Activated naive CD8-positive, alpha-beta T cell treated with anti-CD3 and anti-CD28 coated beads, Interleukin-2, amount 10 ng/mL, durations not matched to agents 7 days and 5 days (primary cell): Measurements from ENCODE around the gene LMX1A. TPM values are rescaled to one million over a fixed set of nuclear protein-coding genes. Genes with fewer than 3 reads are reported as not detected.

Experiments
- ATAC-seq: fragments of 150-1000 bp; cut with Tn5 transposase; one replicate; pipeline ENCODE4 v1.10.0; 2021; ENCODE audit warnings: low read depth, moderate library complexity
- POLR2A ChIA-PET: fragments of 350-600 bp; sonication (Branson Sonifier 250); formaldehyde crosslinking; loops from one replicate; lab custom pipeline; 2021; ENCODE audit warnings: antibody characterized with exemption; lab: Charles Lee
- DNase-seq: peaks from one replicate; pipeline ENCODE4 v3.0.0; 2021
- H3K27ac Mint-ChIP-seq: one replicate; pipeline ENCODE4 v1.8.0; 2022; ENCODE audit warnings: mild to moderate bottlenecking, mixed read lengths
- H3K27me3 Mint-ChIP-seq: one replicate; pipeline ENCODE4 v1.8.0; 2022; ENCODE audit warnings: mild to moderate bottlenecking, moderate library complexity, mixed read lengths
- H3K36me3 Mint-ChIP-seq: one replicate; pipeline ENCODE4 v1.8.0; 2021; ENCODE audit warnings: mild to moderate bottlenecking, mixed read lengths
- H3K4me1 Mint-ChIP-seq: one replicate; pipeline ENCODE4 v1.8.0; 2021; ENCODE audit warnings: mixed read lengths
- H3K4me3 Mint-ChIP-seq: one replicate; pipeline ENCODE4 v1.8.0; 2022; ENCODE audit warnings: mild to moderate bottlenecking, moderate library complexity, mixed read lengths
- H3K9me3 Mint-ChIP-seq: one replicate; pipeline ENCODE4 v1.8.0; 2021; ENCODE audit warnings: mixed read lengths
- total RNA-seq, 2 experiments: library from RNA; stranded (reverse); gene quantifications; one replicate each; pipeline ENCODE4 v1.2.3, GENCODE V29; 2021

The LMX1A gene
- total RNA-seq, 2 experiments from 2014 or later = not detected

GRCh38 chr1:165381745-165382505 lies 25.4 kb upstream of the LMX1A start:
- peaks cover 41% of the 10 kb centered on the region for H3K27me3 Mint-ChIP-seq
- H3K9me3 Mint-ChIP-seq = no peaks in the 10 kb centered on the region
- no peak for ATAC-seq
- peaks cover 2% of the 10 kb centered on the region for H3K4me1 Mint-ChIP-seq
- POLR2A ChIA-PET = no interaction called here
- no peak overlapping the region for H3K4me3 Mint-ChIP-seq
- H3K27ac Mint-ChIP-seq = no peak overlapping the region
- no peaks in the 10 kb centered on the region for H3K36me3 Mint-ChIP-seq
- DNase-seq = no peak

GRCh38 chr1:165376811-165377311 lies 20.3 kb upstream of the LMX1A start:
- POLR2A ChIA-PET = no interaction called here
- Mint-ChIP-seq H3K4me3 (peak overlapping the region; percentile 67), H3K27me3 (peaks cover 69% of the 10 kb centered on the region), H3K9me3 (no peaks in the 10 kb centered on the region), H3K27ac (no peak overlapping the region), H3K4me1 (peaks cover 11% of the 10 kb centered on the region), H3K36me3 (no peaks in the 10 kb centered on the region)
- DNase-seq = no peak
- ATAC-seq = no peak

GRCh38 chr1:165376041-165376810 lies 19.7 kb upstream of the LMX1A start:
- POLR2A ChIA-PET = no interaction called here
- Mint-ChIP-seq H3K4me1 (peaks cover 13% of the 10 kb centered on the region), H3K27me3 (peaks cover 71% of the 10 kb centered on the region), H3K9me3 (no peaks in the 10 kb centered on the region), H3K4me3 (peak overlapping the region; percentile 67), H3K27ac (no peak overlapping the region), H3K36me3 (no peaks in the 10 kb centered on the region)
- ATAC-seq = peak; percentile 58
- no peak for DNase-seq

GRCh38 chr1:165375623-165376022 lies 19.1 kb upstream of the LMX1A start:
- H3K9me3 Mint-ChIP-seq = no peaks in the 10 kb centered on the region
- no peak overlapping the region for H3K4me3 Mint-ChIP-seq
- POLR2A ChIA-PET = no interaction called here
- no peak overlapping the region for H3K27ac Mint-ChIP-seq
- no peaks in the 10 kb centered on the region for H3K36me3 Mint-ChIP-seq
- H3K4me1 Mint-ChIP-seq = peaks cover 13% of the 10 kb centered on the region
- DNase-seq (no peak), ATAC-seq (no peak)
- peaks cover 75% of the 10 kb centered on the region for H3K27me3 Mint-ChIP-seq

- ATAC-seq = no peak
These were observed 15.2 kb upstream of the LMX1A start for GRCh38 chr1:165371588-165372225.

GRCh38 chr1:165369255-165369848 lies 12.8 kb upstream of the LMX1A start:
- Mint-ChIP-seq H3K4me3 (no peak overlapping the region), H3K27ac (no peak overlapping the region), H3K36me3 (no peaks in the 10 kb centered on the region), H3K9me3 (no peaks in the 10 kb centered on the region), H3K4me1 (peaks cover 2% of the 10 kb centered on the region), H3K27me3 (peaks cover 57% of the 10 kb centered on the region)
- DNase-seq (peak; percentile 68), ATAC-seq (peak; percentile 36)
- POLR2A ChIA-PET = no interaction called here

More at GRCh38 chr1:165371588-165372225, 15.2 kb upstream of the LMX1A start:
- H3K4me1 Mint-ChIP-seq = peaks cover 9% of the 10 kb centered on the region
- POLR2A ChIA-PET = no interaction called here
- no peak overlapping the region for H3K4me3 Mint-ChIP-seq
- H3K27ac Mint-ChIP-seq = no peak overlapping the region
- H3K9me3 Mint-ChIP-seq = no peaks in the 10 kb centered on the region
- no peak for DNase-seq
- H3K36me3 Mint-ChIP-seq = no peaks in the 10 kb centered on the region
- peaks cover 71% of the 10 kb centered on the region for H3K27me3 Mint-ChIP-seq

GRCh38 chr1:165367375-165367993 lies 11.0 kb upstream of the LMX1A start:
- no peaks in the 10 kb centered on the region for H3K36me3 Mint-ChIP-seq
- H3K27me3 Mint-ChIP-seq = peaks cover 46% of the 10 kb centered on the region
- H3K27ac Mint-ChIP-seq = no peak overlapping the region
- no peaks in the 10 kb centered on the region for H3K9me3 Mint-ChIP-seq
- H3K4me1 Mint-ChIP-seq = peaks cover 2% of the 10 kb centered on the region
- POLR2A ChIA-PET = no interaction called here
- H3K4me3 Mint-ChIP-seq = no peak overlapping the region
- ATAC-seq (no peak), DNase-seq (peak; percentile 66)

GRCh38 chr1:165365341-165365740 lies 8.8 kb upstream of the LMX1A start:
- POLR2A ChIA-PET = no interaction called here
- DNase-seq = no peak
- Mint-ChIP-seq H3K27me3 (peaks cover 39% of the 10 kb centered on the region), H3K36me3 (no peaks in the 10 kb centered on the region), H3K4me1 (no peaks in the 10 kb centered on the region), H3K4me3 (no peak overlapping the region), H3K9me3 (no peaks in the 10 kb centered on the region), H3K27ac (no peak overlapping the region)
- ATAC-seq = no peak

- Mint-ChIP-seq H3K4me3 (no peak overlapping the region), H3K4me1 (no peaks in the 10 kb centered on the region), H3K27ac (no peak overlapping the region), H3K9me3 (no peaks in the 10 kb centered on the region), H3K36me3 (no peaks in the 10 kb centered on the region), H3K27me3 (peaks cover 43% of the 10 kb centered on the region)
- DNase-seq (no peak), ATAC-seq (no peak)
- POLR2A ChIA-PET = no interaction called here
These were observed 8.1 kb upstream of the LMX1A start for GRCh38 chr1:165364568-165365133.

- Mint-ChIP-seq H3K9me3 (no peaks in the 10 kb centered on the region), H3K36me3 (no peaks in the 10 kb centered on the region), H3K4me3 (no peak overlapping the region), H3K27ac (no peak overlapping the region), H3K4me1 (peaks cover 6% of the 10 kb centered on the region), H3K27me3 (peaks cover 74% of the 10 kb centered on the region)
- no peak for ATAC-seq
- DNase-seq = no peak
- POLR2A ChIA-PET = no interaction called here
These were observed 361 bp upstream of the LMX1A start for GRCh38 chr1:165356876-165357275.

- Mint-ChIP-seq H3K4me3 (no peak overlapping the region), H3K27ac (no peak overlapping the region)
These were observed 1.2 kb downstream of the LMX1A start for GRCh38 chr1:165355139-165355976.

GRCh38 chr1:165354739-165355138 lies 1.8 kb downstream of the LMX1A start:
- H3K4me1 Mint-ChIP-seq = peaks cover 8% of the 10 kb centered on the region

More at GRCh38 chr1:165355139-165355976, 1.2 kb downstream of the LMX1A start:
- POLR2A ChIA-PET = no interaction called here
- peaks cover 84% of the 10 kb centered on the region for H3K27me3 Mint-ChIP-seq
- DNase-seq = no peak
- no peaks in the 10 kb centered on the region for H3K36me3 Mint-ChIP-seq
- H3K4me1 Mint-ChIP-seq = peaks cover 8% of the 10 kb centered on the region
- ATAC-seq = no peak
- H3K9me3 Mint-ChIP-seq = no peaks in the 10 kb centered on the region

More at GRCh38 chr1:165354739-165355138, 1.8 kb downstream of the LMX1A start:
- Mint-ChIP-seq H3K27ac (no peak overlapping the region), H3K4me3 (no peak overlapping the region), H3K9me3 (no peaks in the 10 kb centered on the region), H3K27me3 (peaks cover 84% of the 10 kb centered on the region), H3K36me3 (no peaks in the 10 kb centered on the region)
- DNase-seq = no peak
- POLR2A ChIA-PET = no interaction called here
- no peak for ATAC-seq
